Measurements from ENCODE around the gene SPDYE6.
"Not testable (repeated sequence)": the region's sequence is repeated elsewhere in the genome, so short reads cannot be mapped to it uniquely, and the experiment has no call there.

Gene SPDYE6, protein sequence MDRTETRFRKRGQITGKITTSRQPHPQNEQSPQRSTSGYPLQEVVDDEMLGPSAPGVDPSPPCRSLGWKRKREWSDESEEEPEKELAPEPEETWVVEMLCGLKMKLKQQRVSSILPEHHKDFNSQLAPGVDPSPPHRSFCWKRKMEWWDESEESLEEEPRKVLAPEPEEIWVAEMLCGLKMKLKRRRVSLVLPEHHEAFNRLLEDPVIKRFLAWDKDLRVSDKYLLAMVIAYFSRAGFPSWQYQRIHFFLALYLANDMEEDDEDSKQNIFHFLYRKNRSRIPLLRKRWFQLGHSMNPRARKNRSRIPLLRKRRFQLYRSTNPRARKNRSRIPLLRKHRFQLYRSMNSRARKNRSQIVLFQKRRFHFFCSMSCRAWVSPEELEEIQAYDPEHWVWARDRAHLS

DNA sequence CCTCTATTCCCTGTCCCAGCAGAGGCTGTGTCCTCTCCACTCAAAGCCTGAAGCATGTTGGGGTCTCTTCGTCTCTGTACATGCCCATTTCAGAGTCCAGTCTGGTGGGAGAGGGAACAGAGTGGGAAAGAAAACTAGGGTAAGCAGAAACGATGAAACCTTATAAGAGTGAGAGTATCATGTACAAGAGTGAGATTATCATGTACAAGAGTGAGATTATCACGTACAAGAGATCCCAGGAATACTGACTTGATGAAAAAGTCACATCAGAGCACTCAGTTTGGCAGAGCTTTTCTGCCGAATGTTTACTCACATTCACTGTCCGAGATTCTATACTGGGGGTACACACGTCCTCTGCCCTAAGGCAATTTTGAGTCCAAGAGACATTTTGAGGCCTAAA, at the start of gene SPDYE6:
SPDYE6 (minus strand) TSS at position 101 of the 400 bp plus-strand sequence. CDS start 421 bp downstream, outside the sequence.
- H3K4me3 ChIP-seq (ENCODE audit: low read depth, low read length); in situ Hi-C loops (cut with HindIII; ENCODE audit: low sequenced_read_pairs): not testable (repeated sequence)

DNA sequence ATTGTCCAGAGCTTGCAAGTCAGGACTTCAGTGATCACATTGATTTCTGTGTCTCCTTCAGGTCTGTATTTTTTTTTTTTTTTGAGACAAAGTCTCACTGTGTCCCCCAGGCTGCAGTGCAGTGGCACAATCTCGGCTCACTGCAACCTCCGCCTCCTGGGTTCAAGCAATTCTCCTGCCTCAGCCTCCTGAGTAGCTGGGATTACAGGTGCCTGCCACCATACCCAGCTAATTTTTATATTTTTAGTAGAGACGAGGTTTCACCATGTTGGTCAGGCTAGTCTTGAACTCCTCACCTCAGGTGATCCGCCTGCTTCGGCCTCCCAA, 48.6 kb upstream of the SPDYE6 start:
- DNase-seq (ENCODE audit: low read depth, low spot score); H3K4me3 ChIP-seq (ENCODE audit: low read depth, low read length); in situ Hi-C loops (cut with HindIII; ENCODE audit: low sequenced_read_pairs): not testable (repeated sequence)

More for the DNA sequence above, at the start of gene SPDYE6:
- DNase-seq (ENCODE audit: low read depth, low spot score), result not testable (repeated sequence)

DNA sequence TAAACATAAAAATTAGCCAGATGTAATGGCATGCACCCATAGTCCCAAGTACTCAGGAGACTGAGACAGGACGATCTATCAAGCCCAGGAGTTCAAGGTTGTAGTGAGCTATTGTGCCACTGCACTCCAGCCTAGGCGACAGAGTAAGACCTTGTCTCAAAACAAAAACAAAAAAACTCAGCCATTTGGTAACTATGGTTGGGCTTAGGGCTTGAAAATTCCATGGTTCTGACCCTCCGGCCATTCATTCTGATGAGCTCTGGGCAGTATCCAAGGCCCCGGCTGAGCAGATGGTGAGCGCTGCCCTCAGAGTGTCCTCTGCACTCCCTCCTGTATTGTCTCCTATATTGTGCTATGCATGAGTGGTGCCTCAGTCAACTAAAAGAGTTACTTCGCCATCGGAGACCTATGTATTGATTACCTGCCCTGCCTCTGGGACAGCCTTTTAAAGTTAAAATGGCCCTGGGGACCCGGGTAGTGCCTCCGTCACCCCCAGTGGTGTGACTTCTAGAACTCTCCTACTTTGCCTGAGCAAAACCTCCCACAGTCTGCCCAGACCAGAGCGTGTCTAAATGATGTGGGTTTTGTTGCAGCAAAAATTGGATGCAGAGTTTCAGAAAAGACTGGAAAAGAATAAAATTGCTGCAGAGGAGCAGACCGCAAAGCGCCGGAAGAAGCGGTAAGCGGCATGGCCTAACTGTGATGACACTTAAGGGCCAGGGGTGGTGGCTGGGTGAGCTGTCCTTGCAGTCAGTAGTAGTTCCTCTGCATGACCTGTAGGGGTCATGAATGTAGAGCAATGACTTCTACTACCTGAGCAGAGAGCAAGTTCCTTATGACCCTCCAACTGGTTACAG, 48.0 kb upstream of the SPDYE6 start:
- in situ Hi-C loops (cut with HindIII; ENCODE audit: low sequenced_read_pairs), result no loop called here
- DNase-seq (ENCODE audit: low read depth, low spot score), result peak; percentile 46
- TF ChIP-seq, protein P1, sequence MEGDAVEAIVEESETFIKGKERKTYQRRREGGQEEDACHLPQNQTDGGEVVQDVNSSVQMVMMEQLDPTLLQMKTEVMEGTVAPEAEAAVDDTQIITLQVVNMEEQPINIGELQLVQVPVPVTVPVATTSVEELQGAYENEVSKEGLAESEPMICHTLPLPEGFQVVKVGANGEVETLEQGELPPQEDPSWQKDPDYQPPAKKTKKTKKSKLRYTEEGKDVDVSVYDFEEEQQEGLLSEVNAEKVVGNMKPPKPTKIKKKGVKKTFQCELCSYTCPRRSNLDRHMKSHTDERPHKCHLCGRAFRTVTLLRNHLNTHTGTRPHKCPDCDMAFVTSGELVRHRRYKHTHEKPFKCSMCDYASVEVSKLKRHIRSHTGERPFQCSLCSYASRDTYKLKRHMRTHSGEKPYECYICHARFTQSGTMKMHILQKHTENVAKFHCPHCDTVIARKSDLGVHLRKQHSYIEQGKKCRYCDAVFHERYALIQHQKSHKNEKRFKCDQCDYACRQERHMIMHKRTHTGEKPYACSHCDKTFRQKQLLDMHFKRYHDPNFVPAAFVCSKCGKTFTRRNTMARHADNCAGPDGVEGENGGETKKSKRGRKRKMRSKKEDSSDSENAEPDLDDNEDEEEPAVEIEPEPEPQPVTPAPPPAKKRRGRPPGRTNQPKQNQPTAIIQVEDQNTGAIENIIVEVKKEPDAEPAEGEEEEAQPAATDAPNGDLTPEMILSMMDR (IDR thresholded peaks at IDR 0.05; ENCODE audit: low read depth, low read length), result peak; percentile 71
- H3K4me3 ChIP-seq (ENCODE audit: low read depth, low read length), result no peak overlapping the region

DNA sequence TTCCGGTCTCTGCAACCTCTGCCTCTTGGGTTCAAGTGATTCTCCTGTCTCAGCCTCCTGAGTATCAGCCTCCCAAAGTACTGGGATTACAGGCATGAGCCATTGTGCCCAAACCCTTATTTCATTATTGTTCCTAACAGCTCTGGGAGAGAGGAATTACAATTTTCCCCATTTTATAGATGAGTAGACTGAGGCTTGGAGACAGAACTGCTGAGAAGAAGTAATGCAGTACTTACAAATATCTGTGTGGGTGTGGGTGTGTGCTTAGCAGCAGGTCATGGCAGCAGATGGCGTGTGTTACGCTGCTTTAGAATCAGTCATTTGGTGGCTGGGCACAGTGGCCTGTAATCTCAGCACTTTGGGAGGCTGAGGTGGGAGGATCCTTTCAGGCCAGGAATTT, 47.3 kb upstream of the SPDYE6 start:
- in situ Hi-C loops (cut with HindIII; ENCODE audit: low sequenced_read_pairs), result no loop called here
- H3K4me3 ChIP-seq (ENCODE audit: low read depth, low read length), result no peak overlapping the region
- DNase-seq (ENCODE audit: low read depth, low spot score), result no peak
- TF ChIP-seq, protein P1 (IDR thresholded peaks at IDR 0.05; ENCODE audit: low read depth, low read length), result no peak

DNA sequence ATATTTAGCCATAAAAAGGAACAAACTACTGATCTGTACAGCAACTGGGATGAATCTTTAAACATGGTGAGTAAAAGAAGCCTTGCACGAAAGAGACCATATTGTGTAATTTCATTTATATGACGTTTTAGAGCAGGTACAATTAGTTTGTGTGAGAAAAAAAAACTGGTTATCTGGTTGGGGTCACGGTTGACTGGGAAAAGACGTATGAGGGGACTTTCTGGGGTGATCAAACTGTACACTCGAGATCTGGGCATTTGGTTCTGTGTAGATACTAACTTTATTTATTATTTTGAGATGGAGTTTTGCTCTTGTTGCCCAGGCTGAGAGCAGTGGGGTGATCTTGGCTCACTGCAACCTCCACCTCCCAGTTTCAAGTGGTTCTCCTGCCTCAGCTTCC, 44.1 kb upstream of the SPDYE6 start:
- in situ Hi-C loops (cut with HindIII; ENCODE audit: low sequenced_read_pairs), result no loop called here
- TF ChIP-seq, protein P1 (IDR thresholded peaks at IDR 0.05; ENCODE audit: low read depth, low read length), result no peak
- DNase-seq (ENCODE audit: low read depth, low spot score), result no peak
- no peak overlapping the region for H3K4me3 ChIP-seq (ENCODE audit: low read depth, low read length)

DNA sequence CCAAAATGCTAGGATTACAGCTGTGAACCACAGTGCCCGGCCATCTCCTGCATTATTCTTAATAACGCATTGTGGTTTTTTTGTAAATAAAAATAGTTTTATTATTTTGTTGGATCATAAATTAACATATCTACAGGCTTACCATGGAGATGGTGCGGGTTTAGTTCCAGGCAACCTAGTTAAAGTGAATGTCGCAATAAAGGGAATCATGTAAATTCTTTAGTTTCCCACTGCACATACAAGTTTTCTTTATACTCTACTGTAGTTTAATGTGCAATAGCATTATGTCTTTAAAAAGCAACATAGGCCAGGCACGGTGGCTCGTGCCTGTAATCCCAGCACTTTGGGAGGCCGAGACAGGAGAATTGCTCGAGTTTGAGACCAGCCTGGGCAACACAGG, 42.3 kb upstream of the SPDYE6 start:
- in situ Hi-C loops (cut with HindIII; ENCODE audit: low sequenced_read_pairs), result no loop called here
- TF ChIP-seq, protein P1 (IDR thresholded peaks at IDR 0.05; ENCODE audit: low read depth, low read length), result no peak
- no peak for DNase-seq (ENCODE audit: low read depth, low spot score)
- no peak overlapping the region for H3K4me3 ChIP-seq (ENCODE audit: low read depth, low read length)

DNA sequence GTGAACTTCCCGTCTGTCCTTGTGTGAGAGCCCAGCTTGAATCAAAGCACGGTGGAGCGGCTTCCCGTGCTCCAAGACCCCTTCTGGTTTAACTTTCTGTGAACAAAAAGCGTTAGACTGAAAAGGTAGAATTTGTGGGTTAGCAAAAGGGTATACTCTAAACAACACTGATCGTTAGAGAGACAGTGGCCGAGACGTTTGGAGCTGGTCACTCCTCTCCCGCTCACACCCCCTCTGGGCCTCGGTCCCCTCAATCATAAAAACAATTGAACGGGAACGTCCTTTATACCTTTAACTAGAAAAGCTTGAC, 40.4 kb upstream of the SPDYE6 start:
- in situ Hi-C loops (cut with HindIII; ENCODE audit: low sequenced_read_pairs), result no loop called here
- no peak for DNase-seq (ENCODE audit: low read depth, low spot score)
- TF ChIP-seq, protein P1 (IDR thresholded peaks at IDR 0.05; ENCODE audit: low read depth, low read length), result no peak
- H3K4me3 ChIP-seq (ENCODE audit: low read depth, low read length), result peak overlapping the region; percentile 98
